NCI-H2227 treated with DMSO at 0.1 percent for 48 hours (cell line): ENCODE data around the gene CDH26.

ENCODE experiments used
- DNase-seq: peaks from one replicate; lab custom pipeline; 2025; lab: John Stamatoyannopoulos, UW

Gene CDH26

GRCh38 chr20:59958123-59958522, at the start of gene CDH26:
TSS of gene CDH26 (plus strand) at chr20:59958423. CDS start at chr20:59958727, 304 bp downstream.
- DNase-seq: no peak

- DNase-seq: no peak
Measured at GRCh38 chr20:59908855-59909254, 49.4 kb upstream of the CDH26 start.

- no peak for DNase-seq
Measured at GRCh38 chr20:59911041-59911440, 47.2 kb upstream of the CDH26 start.

GRCh38 chr20:59912609-59913008, 45.6 kb upstream of the CDH26 start:
- no peak for DNase-seq

GRCh38 chr20:59920944-59921343, 37.3 kb upstream of the CDH26 start:
- DNase-seq: no peak

GRCh38 chr20:59923514-59923913, 34.7 kb upstream of the CDH26 start:
- DNase-seq: no peak

GRCh38 chr20:59925359-59925758, 32.9 kb upstream of the CDH26 start:
- no peak for DNase-seq

GRCh38 chr20:59925899-59926298, 32.3 kb upstream of the CDH26 start:
- DNase-seq: peak; percentile 42

- no peak for DNase-seq
Measured at GRCh38 chr20:59931511-59932312, 26.5 kb upstream of the CDH26 start.

GRCh38 chr20:59932616-59933295, 25.5 kb upstream of the CDH26 start:
- no peak for DNase-seq

- peak; percentile 96 for DNase-seq
Measured at GRCh38 chr20:59933296-59933848, 24.9 kb upstream of the CDH26 start, which contains the start of gene SYCP2. TSS of gene SYCP2 (minus strand) at chr20:59933637. CDS start at chr20:59922413, 11,224 bp downstream.

- DNase-seq: peak; percentile 91
Measured at GRCh38 chr20:59933849-59934585, 24.2 kb upstream of the CDH26 start.

GRCh38 chr20:59935457-59936185, 22.6 kb upstream of the CDH26 start:
- DNase-seq: no peak

- no peak for DNase-seq
Measured at GRCh38 chr20:59936409-59936808, 21.8 kb upstream of the CDH26 start.

- DNase-seq: no peak
Measured at GRCh38 chr20:59937150-59937549, 21.1 kb upstream of the CDH26 start.

GRCh38 chr20:59938221-59938620, 20.0 kb upstream of the CDH26 start:
- no peak for DNase-seq

- no peak for DNase-seq
Measured at GRCh38 chr20:59938696-59939051, 19.5 kb upstream of the CDH26 start.

- no peak for DNase-seq
Measured at GRCh38 chr20:59939052-59939878, 19.0 kb upstream of the CDH26 start.

- no peak for DNase-seq
Measured at GRCh38 chr20:59939879-59940128, 18.4 kb upstream of the CDH26 start.

- DNase-seq: peak; percentile 90
Measured at GRCh38 chr20:59940129-59940955, 17.9 kb upstream of the CDH26 start, which contains the start of the genes FAM217B and PPP1R3D. TSS of gene FAM217B (plus strand) at chr20:59940389. CDS start at chr20:59943944, 3,555 bp downstream. TSS of gene PPP1R3D (minus strand) at chr20:59940305. CDS start at chr20:59939931, 374 bp downstream.
